Transverse colon (tissue), 4 donors: ENCODE measurements around the gene RAPGEF6.

Experiments
- EP300 ChIP-seq: sonication (generic); formaldehyde crosslinking; IDR thresholded peaks from one replicate; pipeline ENCODE4 v1.6.1; 2017; ENCODE audit warnings: antibody characterized with exemption, low read depth
- POLR2A ChIP-seq: fragments of 450-650 bp; IDR thresholded peaks from one replicate; pipeline ENCODE4 v1.6.1; 2016; ENCODE audit warnings: antibody characterized with exemption, mild to moderate bottlenecking, moderate library complexity
- POLR2AphosphoS5 ChIP-seq, 3 donors: sonication (generic); formaldehyde crosslinking; IDR thresholded peaks; one replicate each; pipeline ENCODE4 v1.6.1; 2016; ENCODE audit warnings: antibody characterized with exemption in 3 of 3
- TF ChIP-seq, protein P1 (sequence below), 5 experiments: fragments of 200-600 bp in 3 of 5; fragments of 450-650 bp in 2 of 5; sonication (generic) in 3 of 5; IDR thresholded peaks; 1 replicate in 2 of 5; 2 replicates in 3 of 5; pipeline ENCODE4 v1.5.1; 2016 to 2017; ENCODE audit warnings: antibody characterized with exemption in 5 of 5, inconsistent platforms in 3 of 5, mild to moderate bottlenecking in 2 of 5, moderate library complexity in 1 of 5

DNA sequence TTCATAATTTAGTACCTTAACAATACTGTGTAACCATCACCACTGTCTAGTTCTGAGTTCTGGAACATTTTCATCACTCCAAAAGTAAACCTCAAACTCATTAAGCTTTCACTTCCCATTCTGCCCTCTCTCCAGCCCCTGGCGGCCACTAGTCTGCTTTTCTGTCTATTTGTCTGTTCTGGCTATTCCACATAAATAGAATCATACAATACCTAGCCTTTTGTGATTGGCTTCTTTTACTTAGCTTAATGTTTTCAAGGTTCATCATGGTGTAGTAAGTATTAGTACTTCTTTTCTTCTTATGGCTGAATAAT lies 138.7 kb downstream of the RAPGEF6 start:
- TF ChIP-seq, protein P1, sequence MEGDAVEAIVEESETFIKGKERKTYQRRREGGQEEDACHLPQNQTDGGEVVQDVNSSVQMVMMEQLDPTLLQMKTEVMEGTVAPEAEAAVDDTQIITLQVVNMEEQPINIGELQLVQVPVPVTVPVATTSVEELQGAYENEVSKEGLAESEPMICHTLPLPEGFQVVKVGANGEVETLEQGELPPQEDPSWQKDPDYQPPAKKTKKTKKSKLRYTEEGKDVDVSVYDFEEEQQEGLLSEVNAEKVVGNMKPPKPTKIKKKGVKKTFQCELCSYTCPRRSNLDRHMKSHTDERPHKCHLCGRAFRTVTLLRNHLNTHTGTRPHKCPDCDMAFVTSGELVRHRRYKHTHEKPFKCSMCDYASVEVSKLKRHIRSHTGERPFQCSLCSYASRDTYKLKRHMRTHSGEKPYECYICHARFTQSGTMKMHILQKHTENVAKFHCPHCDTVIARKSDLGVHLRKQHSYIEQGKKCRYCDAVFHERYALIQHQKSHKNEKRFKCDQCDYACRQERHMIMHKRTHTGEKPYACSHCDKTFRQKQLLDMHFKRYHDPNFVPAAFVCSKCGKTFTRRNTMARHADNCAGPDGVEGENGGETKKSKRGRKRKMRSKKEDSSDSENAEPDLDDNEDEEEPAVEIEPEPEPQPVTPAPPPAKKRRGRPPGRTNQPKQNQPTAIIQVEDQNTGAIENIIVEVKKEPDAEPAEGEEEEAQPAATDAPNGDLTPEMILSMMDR (IDR thresholded peaks at IDR 0.05), result peak in 1 of 5 experiments; percentile 7
- TF ChIP-seq POLR2AphosphoS5 (IDR thresholded peaks at IDR 0.05) (no peak), POLR2A (no peak), EP300 (no peak)
